ENCODE measurements around the gene MAML3.

MAML3 gene

DNA sequence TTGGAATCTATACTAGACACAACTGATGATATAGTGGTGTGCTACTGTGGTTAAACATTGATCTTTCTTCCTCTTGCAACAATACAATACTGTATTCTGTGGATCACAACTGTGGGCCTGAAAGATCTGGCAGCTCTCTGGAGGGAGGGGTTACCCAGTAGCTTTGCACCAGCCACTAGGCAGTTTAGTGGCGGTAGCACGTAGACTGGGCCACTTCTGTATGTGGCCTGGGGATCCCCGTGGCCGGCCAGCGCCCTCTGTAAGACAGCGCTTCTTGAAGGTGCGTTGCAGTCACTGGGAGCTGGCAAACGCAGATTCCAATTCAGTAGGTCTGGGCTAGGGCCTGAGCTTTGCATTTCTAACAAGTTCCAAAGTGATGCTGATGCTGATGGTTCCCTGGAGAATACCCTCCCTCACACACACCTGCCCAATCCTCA is 319.7 kb downstream of the MAML3 start:
- no peak for FAIRE-seq

DNA sequence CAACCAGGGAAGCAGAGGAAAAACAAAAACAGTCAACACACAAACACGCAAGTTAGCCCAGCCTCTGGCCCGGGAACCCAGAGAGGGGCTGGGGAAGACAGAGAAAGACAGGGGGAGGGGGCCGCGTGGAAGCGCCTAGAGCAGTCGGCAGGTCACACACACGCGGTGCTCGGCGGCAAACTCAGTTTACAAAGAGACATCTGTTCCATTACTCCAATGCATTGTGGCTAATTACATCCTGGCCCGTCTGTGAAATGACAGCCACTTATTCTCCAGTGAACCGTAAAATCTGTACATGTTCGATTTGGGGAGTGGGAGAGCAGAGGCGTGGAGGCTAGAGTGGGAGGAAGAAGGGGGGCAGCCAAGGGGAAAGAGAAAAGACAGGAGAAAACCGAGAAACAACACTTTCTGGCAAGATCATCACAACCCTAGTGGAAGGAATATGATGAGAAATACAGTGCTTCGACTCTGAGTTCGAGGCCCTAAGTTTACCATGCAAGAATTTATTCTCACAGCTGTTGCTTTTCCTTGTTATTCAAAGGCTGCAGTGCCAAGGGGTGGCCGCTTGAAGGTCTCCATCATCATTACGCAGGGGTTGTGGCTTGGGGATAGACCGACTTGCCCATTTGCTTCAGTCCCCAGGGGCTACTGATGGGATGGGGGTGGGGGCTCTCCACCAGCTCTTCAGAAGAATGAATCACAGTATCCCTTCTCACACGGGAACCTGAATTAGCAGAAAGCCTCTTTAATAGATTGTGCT is 320.7 kb downstream of the MAML3 start:
- no peak for FAIRE-seq

- FAIRE-seq: no peak
Measured at GRCh38 chr4:139828966-139829664, 324.9 kb downstream of the MAML3 start.

DNA sequence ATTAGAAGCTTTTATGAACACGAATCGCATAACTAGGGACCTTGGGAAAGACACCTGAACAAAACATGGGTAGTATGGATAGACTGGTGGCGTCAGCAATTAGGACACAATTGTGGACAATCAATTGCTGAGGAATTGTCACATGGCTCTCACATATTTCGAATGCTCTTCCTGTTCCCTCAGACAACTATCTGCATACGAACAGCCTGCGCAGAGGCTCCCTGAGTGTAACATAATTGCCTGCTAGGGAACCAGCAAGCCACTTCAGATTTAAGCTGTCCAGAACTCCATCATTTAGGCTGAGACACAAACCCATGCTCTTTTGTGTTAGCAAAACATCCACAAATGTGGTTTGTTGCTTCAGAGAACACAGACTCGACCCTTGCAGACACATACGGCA is 327.6 kb downstream of the MAML3 start:
- FAIRE-seq: no peak

DNA sequence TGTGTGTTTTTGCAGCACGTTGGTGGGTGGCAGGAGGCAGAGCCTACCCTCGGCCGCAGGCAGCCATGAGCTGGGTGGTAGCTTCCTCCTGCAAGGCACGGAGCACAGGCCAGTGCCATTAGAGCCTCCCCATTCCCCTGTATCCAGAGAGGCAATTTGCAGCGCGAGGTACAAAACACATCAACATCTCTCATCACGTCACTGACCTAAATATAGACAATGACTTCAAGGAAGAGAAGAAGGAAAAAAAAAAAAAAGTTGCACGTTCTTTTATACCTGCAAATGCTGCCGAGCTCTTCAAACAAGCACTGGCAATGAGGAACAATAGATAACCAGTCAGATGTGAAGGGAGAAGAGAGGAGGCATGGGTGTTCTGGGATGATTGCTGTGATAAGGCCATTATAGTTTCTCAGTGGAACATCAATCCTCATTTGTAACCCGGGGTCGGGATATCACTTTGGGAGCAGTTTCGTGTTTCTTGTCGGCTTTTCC is 328.4 kb downstream of the MAML3 start:
- no peak for FAIRE-seq

DNA sequence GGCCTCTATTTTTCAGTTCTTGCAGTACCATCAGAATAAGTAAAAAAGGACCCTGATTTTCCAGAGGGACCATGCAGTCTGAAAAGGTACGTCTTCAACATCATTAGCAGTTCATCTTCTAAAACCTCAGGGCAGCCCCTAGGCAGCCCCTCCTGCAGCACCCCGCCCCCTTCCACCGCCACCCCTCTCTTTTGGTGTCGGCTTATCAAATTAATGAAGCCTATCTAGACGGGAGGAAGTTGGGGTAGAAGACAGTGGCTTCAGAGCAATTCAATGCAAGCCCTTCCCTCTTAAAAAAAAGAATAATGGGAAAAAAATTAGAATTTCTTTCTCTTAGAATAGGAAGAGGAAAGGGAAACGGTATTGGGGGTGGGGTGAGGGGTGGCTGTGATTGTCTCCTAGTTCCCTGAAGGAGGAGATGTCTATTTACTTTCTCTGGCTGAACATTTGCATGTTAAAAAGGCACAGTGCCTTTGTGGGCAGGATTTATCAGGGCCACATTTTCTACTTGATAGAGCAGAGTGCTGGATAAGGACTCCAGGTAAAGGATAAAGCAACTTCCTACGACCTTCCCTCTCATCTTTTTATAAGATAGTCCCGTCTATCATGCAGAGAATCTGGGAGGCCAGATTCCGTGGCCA is 329.0 kb downstream of the MAML3 start:
- FAIRE-seq: no peak

GRCh38 chr4:139823746-139824145 is 330.2 kb downstream of the MAML3 start:
- no peak for FAIRE-seq

DNA sequence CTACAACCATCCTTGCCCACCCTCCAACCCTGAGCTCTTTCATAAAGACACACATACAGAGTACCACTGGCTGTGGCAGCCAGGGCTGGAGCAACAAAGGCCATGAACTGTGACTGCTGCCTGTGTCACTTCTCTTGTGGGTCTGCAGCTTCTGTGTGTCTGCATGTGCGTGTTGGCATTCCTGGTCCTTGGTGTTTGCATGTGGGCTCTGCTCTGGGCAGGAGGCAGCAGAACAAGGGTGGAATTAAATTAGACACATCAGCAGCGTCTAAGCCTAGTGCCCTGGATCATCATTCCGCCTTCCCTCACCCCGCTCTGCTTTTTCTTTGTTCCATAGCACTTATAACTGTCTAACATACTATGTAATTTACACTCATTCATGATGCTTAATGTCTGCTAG is 330.6 kb downstream of the MAML3 start:
- no peak for FAIRE-seq

GRCh38 chr4:139822391-139822790 is 331.6 kb downstream of the MAML3 start:
- no peak for FAIRE-seq

DNA sequence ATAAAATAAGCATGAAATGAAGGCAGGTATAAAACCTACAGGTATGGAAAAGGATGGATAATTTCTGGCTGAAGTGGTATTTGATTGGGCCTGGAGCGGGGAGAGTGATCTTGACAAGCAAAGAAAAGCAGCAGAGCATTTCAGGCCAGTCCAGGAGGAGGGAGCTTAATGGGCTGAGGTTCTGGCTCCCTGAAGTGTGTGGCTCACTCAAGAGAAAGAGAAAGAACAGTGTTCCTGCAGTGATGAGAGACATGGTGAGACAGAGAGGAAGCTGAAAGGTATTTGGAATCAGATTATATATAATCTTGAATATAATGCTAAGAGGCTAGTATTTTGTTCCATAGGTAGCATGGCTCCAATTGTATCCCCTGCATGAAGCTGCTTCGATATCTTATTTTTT is 334.9 kb downstream of the MAML3 start:
- FAIRE-seq: no peak

- no peak for FAIRE-seq
Measured at GRCh38 chr4:139817657-139818452, 336.1 kb downstream of the MAML3 start.

GRCh38 chr4:139816856-139817255 is 337.1 kb downstream of the MAML3 start:
- FAIRE-seq: no peak

DNA sequence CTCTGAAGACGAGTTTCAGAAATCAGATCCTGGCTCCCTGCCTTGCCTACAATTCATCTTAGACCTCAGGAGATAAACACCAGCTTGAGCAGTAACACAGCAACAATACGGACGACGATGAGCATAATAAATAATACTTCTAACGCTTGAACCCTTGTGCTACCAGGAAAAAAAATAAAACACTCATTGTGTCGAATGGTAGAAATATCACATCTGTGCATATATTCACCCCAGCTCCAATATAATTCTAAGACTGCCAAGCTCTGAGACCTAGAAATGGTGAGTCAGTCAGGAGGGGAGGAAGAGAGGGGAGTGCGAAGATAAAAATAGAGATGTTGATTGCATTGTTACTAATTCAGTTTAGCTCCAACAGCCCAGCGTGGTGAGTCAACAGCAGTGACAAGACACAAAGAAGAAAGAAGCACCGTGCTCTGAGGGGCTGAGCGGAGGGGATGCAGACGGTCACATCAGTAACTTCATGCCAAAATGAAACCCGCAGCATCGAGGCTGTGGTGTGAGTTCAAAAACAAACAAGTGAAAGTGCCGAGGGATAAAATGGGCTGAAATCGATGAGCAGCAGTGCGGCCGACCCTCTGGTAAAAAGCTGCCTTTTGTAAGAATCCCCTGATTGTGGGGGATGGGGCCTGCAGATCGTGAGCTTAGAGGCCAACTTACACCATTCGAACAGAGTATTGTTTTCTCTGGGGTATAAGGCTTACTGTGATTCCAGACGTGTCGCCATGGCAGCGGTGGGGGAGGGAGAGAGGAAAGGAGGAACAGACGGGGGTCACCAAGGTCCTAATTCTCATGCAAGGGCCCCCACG is 338.0 kb downstream of the MAML3 start:
- no peak for FAIRE-seq

GRCh38 chr4:139814323-139815015 is 339.5 kb downstream of the MAML3 start:
- FAIRE-seq: no peak

- FAIRE-seq: no peak
Measured at GRCh38 chr4:139813881-139814280, 340.1 kb downstream of the MAML3 start.

GRCh38 chr4:139810710-139811109 is 343.3 kb downstream of the MAML3 start:
- no peak for FAIRE-seq

- FAIRE-seq: no peak
Measured at GRCh38 chr4:139809757-139810140, 344.2 kb downstream of the MAML3 start.

- FAIRE-seq: no peak
Measured at GRCh38 chr4:139808808-139809756, 344.9 kb downstream of the MAML3 start.

DNA sequence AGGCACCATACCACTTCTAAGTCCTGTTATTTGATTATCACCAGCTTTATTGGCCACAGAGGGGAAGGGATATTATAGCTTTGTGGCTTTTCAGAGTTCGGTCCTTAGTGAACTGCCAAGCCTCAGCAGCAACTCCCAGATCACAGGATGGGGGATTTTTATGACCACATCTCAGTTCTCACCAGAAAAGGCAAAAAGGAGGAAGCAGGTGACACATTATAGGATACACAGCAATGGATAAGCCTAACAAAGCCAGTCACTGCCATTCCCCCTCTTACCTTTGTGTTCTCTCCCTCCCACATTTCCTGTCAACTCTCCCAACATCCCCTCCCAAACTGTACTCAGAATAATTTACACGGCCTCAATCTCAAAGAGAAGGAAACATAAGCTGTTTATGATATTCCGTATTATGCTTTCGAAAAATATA is 345.6 kb downstream of the MAML3 start:
- no peak for FAIRE-seq

DNA sequence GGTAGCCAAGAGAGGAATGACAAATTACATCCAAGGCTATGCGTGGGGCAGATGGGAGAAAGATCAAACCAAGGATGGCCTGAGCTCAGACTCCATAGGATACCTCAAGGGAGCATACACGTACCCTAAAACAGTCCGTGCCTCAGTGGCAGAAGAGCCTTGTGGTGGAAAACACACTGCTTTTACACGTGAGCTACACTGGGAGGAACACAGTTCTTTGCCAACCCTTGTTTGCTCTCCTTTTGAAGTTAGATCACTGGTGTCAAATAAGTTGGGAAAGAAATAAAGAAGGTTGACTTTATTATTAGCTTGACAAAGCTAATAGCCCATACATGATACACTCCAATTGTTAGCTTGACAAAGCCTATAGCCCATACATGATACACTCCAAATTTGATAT is 346.5 kb downstream of the MAML3 start:
- FAIRE-seq: no peak
